Astrocyte of the cerebellum (primary cell): Measurements from ENCODE around the gene CALHM2.

ENCODE experiments used
- DNase-seq: peaks from one replicate; pipeline ENCODE4 v3.0.0-alpha.2; 2011; ENCODE audit warnings: low read depth
- H3K4me3 ChIP-seq: 2 replicates; pipeline ENCODE4 v1.5.1; 2011; ENCODE audit warnings: mild to moderate bottlenecking, low read depth, low read length, moderate library complexity
- in situ Hi-C: cut with HindIII; loops from 2 replicates; pipeline ENCODE4 v1.10.0; 2017; ENCODE audit warnings: low sequenced_read_pairs
- TF ChIP-seq, protein P1 (sequence below): IDR thresholded peaks from 2 replicates; pipeline ENCODE4 v1.5.1; 2012; ENCODE audit warnings: low read length, low read depth, moderate library complexity, mild to moderate bottlenecking; ENCODE audit errors: missing control alignments

CALHM2 gene, protein sequence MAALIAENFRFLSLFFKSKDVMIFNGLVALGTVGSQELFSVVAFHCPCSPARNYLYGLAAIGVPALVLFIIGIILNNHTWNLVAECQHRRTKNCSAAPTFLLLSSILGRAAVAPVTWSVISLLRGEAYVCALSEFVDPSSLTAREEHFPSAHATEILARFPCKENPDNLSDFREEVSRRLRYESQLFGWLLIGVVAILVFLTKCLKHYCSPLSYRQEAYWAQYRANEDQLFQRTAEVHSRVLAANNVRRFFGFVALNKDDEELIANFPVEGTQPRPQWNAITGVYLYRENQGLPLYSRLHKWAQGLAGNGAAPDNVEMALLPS

DNA sequence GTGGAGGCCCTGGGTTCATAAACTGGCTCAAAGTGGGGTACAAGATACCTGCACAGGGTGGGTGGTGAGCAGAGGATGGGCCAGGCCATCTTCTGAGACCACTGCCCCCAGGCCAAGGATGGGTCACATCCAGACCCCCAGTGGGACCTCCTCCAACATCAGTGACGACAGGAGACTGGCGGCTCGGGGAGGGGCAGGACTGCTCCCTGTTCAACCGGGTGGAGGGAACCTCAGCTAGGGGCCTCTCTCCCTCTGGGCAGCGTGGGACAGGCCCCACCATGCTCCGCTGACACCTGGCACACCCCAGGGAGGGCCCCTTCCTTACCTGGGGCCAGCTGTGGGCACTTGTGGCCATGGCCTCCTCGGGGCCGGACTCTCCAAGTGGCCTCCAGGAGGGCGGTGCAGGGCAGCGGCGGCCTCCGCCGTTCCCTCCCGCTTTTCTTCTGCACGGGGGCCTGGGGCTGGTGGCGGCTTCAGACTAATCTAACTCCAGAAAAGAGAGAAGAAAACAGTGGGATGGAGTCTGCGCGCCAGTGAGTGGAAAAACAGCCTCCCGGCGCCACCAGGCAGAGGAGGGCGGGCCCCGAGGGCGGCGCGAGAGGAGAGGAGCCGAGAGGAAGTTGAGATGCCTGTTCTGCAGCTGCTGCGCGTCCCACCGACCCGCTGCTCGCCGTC lies at the start of gene CALHM2:
Gene CALHM2, minus strand, starts transcription at position 540 of the 675 bp plus-strand sequence. CDS start 2,429 bp downstream, outside the sequence.
- H3K4me3 ChIP-seq, result peak within 1 kb of the TSS; percentile 52
- TF ChIP-seq, protein P1, sequence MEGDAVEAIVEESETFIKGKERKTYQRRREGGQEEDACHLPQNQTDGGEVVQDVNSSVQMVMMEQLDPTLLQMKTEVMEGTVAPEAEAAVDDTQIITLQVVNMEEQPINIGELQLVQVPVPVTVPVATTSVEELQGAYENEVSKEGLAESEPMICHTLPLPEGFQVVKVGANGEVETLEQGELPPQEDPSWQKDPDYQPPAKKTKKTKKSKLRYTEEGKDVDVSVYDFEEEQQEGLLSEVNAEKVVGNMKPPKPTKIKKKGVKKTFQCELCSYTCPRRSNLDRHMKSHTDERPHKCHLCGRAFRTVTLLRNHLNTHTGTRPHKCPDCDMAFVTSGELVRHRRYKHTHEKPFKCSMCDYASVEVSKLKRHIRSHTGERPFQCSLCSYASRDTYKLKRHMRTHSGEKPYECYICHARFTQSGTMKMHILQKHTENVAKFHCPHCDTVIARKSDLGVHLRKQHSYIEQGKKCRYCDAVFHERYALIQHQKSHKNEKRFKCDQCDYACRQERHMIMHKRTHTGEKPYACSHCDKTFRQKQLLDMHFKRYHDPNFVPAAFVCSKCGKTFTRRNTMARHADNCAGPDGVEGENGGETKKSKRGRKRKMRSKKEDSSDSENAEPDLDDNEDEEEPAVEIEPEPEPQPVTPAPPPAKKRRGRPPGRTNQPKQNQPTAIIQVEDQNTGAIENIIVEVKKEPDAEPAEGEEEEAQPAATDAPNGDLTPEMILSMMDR, result no peak
- in situ Hi-C loops, result loop anchor here (5.0 to 10.0 kb wide), 2 partner anchors 55 to 63 kb away; partner anchors contain the start of genes ATP5MK and PDCD11
- DNase-seq, result no peak

DNA sequence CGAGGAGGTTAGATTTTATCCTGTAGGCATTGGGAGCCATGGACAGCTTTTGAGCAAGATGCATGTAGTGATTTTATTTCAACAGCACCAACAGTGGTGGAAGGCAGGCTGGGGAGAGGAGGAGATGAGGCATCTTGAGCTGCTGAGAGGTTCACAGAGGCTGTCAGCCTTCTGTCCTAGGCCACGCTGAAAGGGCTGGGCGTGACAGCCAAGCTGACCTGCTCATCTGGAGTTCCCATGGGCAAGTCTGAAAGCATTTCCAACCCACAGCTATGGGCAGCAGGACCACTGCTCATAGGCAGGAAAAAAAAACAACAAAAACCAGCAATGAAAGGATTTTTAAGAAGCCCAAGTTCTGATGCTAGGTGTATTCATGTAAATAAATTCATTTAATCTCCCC lies 49.0 kb upstream of the CALHM2 start:
- H3K4me3 ChIP-seq, result no peak overlapping the region
- in situ Hi-C loops, result no loop called here
- TF ChIP-seq, protein P1, result no peak
- DNase-seq, result no peak

DNA sequence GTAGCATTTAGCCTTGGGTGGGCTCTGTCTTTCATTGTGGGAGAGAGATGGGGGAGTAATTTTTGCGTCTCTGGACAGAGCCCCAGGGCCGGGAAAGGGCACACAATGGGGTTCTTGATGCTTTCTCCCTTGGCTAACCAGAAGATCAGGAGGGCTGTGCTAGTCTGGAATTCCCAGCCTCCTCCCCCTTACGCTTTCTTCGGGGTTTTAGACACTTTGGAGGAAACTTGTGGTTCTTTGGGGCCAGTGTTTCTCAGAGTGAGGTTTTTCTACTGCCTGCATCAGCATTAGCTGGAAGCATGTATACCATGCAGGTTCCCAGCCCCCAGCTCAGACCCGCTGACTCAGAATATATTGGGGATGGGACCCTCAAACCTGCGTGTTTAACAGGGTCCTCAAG lies 48.3 kb upstream of the CALHM2 start:
- in situ Hi-C loops, result no loop called here
- no peak overlapping the region for H3K4me3 ChIP-seq
- DNase-seq, result no peak
- TF ChIP-seq, protein P1, result no peak

DNA sequence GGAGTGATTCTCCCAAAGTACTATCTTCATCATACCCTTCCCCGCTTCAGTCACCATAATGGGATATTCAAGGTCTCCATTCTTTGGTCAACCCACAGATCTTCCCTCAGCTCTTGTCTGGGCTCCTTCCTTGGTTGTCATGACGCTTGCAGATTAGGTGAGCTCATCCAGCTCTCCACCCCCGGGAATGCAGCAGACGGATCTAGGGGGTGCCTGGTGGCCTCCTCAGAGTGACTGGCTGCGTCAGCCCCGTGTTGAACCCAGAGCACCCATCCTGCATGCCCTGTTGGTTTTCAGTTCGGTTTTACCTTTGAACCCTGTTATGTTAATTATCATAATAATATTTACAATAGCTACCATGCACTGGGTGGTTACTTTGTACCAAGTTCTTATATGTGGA lies 47.7 kb upstream of the CALHM2 start:
- TF ChIP-seq, protein P1, result no peak
- no peak overlapping the region for H3K4me3 ChIP-seq
- in situ Hi-C loops, result no loop called here
- DNase-seq, result no peak

DNA sequence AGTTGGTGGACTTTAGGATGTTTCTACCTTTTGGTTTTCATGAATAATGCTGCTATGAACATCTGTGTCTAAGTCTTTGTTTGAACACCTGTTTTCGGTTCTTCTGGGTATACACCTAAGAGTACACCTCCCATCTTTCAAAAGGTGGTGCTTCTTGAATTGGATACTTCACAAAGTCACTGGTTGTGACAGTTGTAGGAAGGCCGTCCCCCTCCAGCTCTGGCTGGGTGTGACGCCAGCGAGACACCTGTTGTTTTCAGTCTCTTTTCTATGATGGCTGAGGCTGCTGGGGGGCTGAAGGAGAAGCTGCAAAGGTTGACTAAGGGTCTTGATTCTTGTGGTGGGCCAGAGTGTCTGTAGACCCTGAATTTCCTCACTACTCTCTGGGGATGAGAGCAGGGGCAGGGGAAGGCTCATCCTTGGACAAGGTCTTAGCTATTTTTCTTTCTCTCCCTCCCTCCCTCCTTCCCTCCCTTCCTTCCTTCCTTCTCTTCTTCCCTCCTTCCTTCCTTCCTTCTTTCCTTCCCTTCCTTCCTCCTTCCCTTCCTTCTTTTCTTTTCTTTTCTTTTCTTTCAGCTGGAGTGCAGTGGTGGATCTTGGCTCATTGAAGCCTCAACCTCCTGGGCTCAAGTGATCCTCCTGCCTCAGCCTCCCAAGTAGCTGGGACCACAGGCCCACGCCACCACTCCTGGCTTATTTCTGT lies 46.9 kb upstream of the CALHM2 start:
- in situ Hi-C loops, result no loop called here
- TF ChIP-seq, protein P1, result no peak
- DNase-seq, result no peak
- no peak overlapping the region for H3K4me3 ChIP-seq

DNA sequence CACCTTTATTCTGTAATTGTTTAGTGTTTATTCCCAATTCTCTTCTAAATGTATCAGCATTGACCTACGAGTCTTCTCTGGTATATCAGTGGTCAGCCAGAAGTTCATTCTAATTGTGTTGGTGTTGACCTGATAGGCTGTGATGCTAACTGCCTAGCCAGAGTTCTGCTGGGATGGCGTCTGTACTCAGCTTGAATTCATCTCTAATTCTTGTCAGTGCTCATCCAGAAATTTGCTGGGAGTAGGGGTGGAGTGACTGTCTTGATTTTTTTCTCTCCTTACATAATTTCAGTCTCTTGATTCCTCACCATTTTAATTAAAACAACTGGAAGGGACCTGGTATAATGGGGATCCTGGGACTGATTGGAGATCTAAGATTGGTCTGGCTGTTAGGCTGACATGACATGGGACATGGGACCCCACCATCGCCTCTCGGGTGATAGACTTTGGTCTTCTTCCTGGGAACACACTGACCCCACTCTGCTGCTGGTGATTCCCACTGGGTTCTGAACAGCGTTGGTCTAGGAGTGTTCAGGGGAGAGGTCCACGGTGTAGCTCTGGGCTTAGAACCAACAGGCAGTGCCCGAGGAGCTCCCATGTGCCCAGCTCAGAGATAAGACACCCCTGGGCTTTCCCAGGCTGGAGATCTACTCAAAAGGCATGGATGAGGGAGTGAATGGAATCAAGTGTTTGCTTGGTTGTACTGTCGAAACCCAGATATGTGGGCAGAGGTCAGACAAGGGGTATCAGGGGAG lies 45.2 kb upstream of the CALHM2 start:
- in situ Hi-C loops, result no loop called here
- DNase-seq, result no peak
- H3K4me3 ChIP-seq, result no peak overlapping the region
- TF ChIP-seq, protein P1, result no peak
